Endothelial cell of umbilical vein (primary cell): ENCODE measurements around the gene KCTD17. TPM values are rescaled to one million over a fixed set of nuclear protein-coding genes. Genes with fewer than 3 reads are reported as not detected.

Source experiments
- BruUV-seq: library from RNA; stranded (reverse); fragments of 400-500 nt; replicated peaks from 2 replicates; lab custom pipeline; 2021; lab: Mats Ljungman, UMichigan
- CTCF ChIA-PET: fragments of 300-600, 350-600 bp; sonication (Branson Sonifier 250); formaldehyde crosslinking; loops from one replicate; lab custom pipeline; 2021; ENCODE audit warnings: antibody characterized with exemption, inconsistent platforms; lab: Charles Lee
- POLR2A ChIA-PET: fragments of 300-600, 350-600 bp; sonication (Branson Sonifier 250); formaldehyde crosslinking; loops from one replicate; lab custom pipeline; 2021; ENCODE audit warnings: antibody characterized with exemption, inconsistent platforms; lab: Charles Lee
- DNase-seq: peaks from one replicate; pipeline ENCODE4 v3.0.0-alpha.2; 2011; ENCODE audit warnings: low read depth, low spot score
- FAIRE-seq: peaks from 2 replicates; lab custom pipeline; 2011; peaks lifted over from hg19 to GRCh38; lab: Jason Lieb, UNC
- H2AFZ ChIP-seq: 2 replicates; pipeline ENCODE4 v1.6.0; 2012; ENCODE audit warnings: low read depth, low read length, control low read depth, inconsistent platforms
- H3K27ac ChIP-seq: 2 replicates; pipeline ENCODE4 v1.5.1; 2011; ENCODE audit warnings: low read depth, mild to moderate bottlenecking, control low read depth, low read length, moderate library complexity; ENCODE audit not compliant: insufficient read depth
- H3K27me3 ChIP-seq, 2 experiments: 2 replicates each; pipeline versions ENCODE4 v1.6.0 to v1.6.1; 2011; ENCODE audit warnings: low read length in 2 of 2, mixed read lengths in 1 of 2; ENCODE audit not compliant: control insufficient read depth in 2 of 2, insufficient read depth in 2 of 2
- H3K36me3 ChIP-seq, 2 experiments: 2 replicates in 1 of 2; 3 replicates in 1 of 2; pipeline ENCODE4 v1.5.1; 2011; ENCODE audit warnings: low read length in 2 of 2, mild to moderate bottlenecking in 1 of 2, moderate library complexity in 1 of 2; ENCODE audit not compliant: control insufficient read depth in 2 of 2, insufficient read depth in 2 of 2; ENCODE audit errors: extremely low read depth in 1 of 2
- H3K4me1 ChIP-seq: 3 replicates; pipeline ENCODE4 v1.5.1; 2011; ENCODE audit warnings: mild to moderate bottlenecking, low read length; ENCODE audit not compliant: control insufficient read depth, insufficient read depth; ENCODE audit errors: extremely low read depth
- H3K4me2 ChIP-seq: 2 replicates; pipeline ENCODE4 v1.6.1; 2011; ENCODE audit warnings: low read length, control low read depth, mixed read lengths; ENCODE audit not compliant: insufficient read depth
- H3K4me3 ChIP-seq, 3 experiments: fragments of 200-600 bp in 1 of 3; sonication (generic), shearing (Covaris generic) in 1 of 3; replicated peaks in 1 of 3; 2 replicates each; pipeline ENCODE4 v1.5.1; 2011 to 2016; ENCODE audit warnings: control low read depth in 3 of 3, low read length in 3 of 3, mild to moderate bottlenecking in 2 of 3, inconsistent platforms in 1 of 3, low read depth in 1 of 3, moderate library complexity in 1 of 3; ENCODE audit not compliant: insufficient read depth in 1 of 3
- H3K79me2 ChIP-seq: 2 replicates; pipeline ENCODE4 v1.6.0; 2012; ENCODE audit warnings: low read length, inconsistent platforms; ENCODE audit not compliant: control insufficient read depth, insufficient read depth
- H3K9ac ChIP-seq: replicated peaks from 2 replicates; pipeline ENCODE3; 2011; ENCODE audit warnings: low read length, control low read depth; ENCODE audit not compliant: insufficient read depth; ENCODE audit errors: extremely low read depth
- H3K9me1 ChIP-seq: replicated peaks from 3 replicates; pipeline ENCODE4 v1.6.0; 2011; ENCODE audit warnings: mild to moderate bottlenecking, low read length; ENCODE audit not compliant: control insufficient read depth, insufficient read depth; ENCODE audit errors: extremely low read depth
- H3K9me3 ChIP-seq: replicated peaks from 2 replicates; pipeline ENCODE4 v1.5.1; 2012; ENCODE audit warnings: low read length, inconsistent platforms; ENCODE audit not compliant: control insufficient read depth, insufficient read depth
- H4K20me1 ChIP-seq: replicated peaks from 2 replicates; pipeline ENCODE3; 2011; ENCODE audit warnings: mild to moderate bottlenecking, low read length; ENCODE audit not compliant: control insufficient read depth, insufficient read depth; ENCODE audit errors: extremely low read depth
- EZH2 ChIP-seq: IDR thresholded peaks from 2 replicates; pipeline ENCODE4 v1.6.1; 2012; ENCODE audit warnings: borderline replicate concordance, low read depth, mild to moderate bottlenecking, moderate library complexity, low read length, inconsistent platforms; ENCODE audit not compliant: severe bottlenecking
- FOS ChIP-seq: IDR thresholded peaks from 2 replicates; pipeline ENCODE4 v1.6.1; 2011; ENCODE audit warnings: mild to moderate bottlenecking, low read length, moderate library complexity, borderline replicate concordance; ENCODE audit not compliant: insufficient read depth
- GATA2 ChIP-seq: IDR thresholded peaks from 2 replicates; pipeline ENCODE4 v1.7.0; 2011; ENCODE audit warnings: low read depth, mild to moderate bottlenecking, moderate library complexity, mixed read lengths, low read length; ENCODE audit not compliant: insufficient read length, insufficient read depth
- JUN ChIP-seq: IDR thresholded peaks from 2 replicates; pipeline ENCODE4 v1.6.1; 2011; ENCODE audit warnings: borderline replicate concordance, low read depth; ENCODE audit not compliant: insufficient read length, insufficient read depth
- MYC ChIP-seq: IDR thresholded peaks from one replicate; pipeline ENCODE4 v1.6.1; 2011; ENCODE audit warnings: mild to moderate bottlenecking, low read depth, low read length
- POLR2A ChIP-seq: IDR thresholded peaks from 2 replicates; pipeline ENCODE4 v1.6.1; 2012; ENCODE audit warnings: low read depth, mild to moderate bottlenecking, control low read depth, low read length
- POLR2AphosphoS5 ChIP-seq: IDR thresholded peaks from 2 replicates; pipeline ENCODE4 v1.6.1; 2012; ENCODE audit warnings: low read depth, mild to moderate bottlenecking, control low read depth, low read length, moderate library complexity; ENCODE audit not compliant: insufficient read depth
- dilution Hi-C: fragments of 300-500 bp; cut with MboI; formaldehyde crosslinking; loops from one replicate; pipeline ENCODE4 v1.15.0; 2019; ENCODE audit warnings: low sequenced_read_pairs; ENCODE audit not compliant: extremely low pct_ligation_motif_present
- intact Hi-C: fragments of 100-400 bp; cut with micrococcal nuclease; formaldehyde crosslinking; loops from one replicate; pipeline ENCODE4 v1.10.0; 2022
- polyA plus RNA-seq, 4 experiments: library from polyadenylated mRNA; depleted of rRNA in 3 of 4; stranded (reverse) in 3 of 4; unstranded in 1 of 4; fragments of >200 nt; gene quantifications; 2 replicates each; pipeline versions ENCODE4 v1.2.1 to v1.2.3, GENCODE V29; 2011 to 2012; ENCODE audit warnings: missing spikeins in 1 of 4
- total RNA-seq: library from RNA; stranded (reverse); gene quantifications from 2 replicates; pipeline ENCODE4 v1.2.3, GENCODE V29; 2021
- TF ChIP-seq, protein P1 (sequence below), 2 donors: IDR thresholded peaks; 1 replicate in 1 of 2; 2 replicates in 1 of 2; pipeline ENCODE4 v1.5.1; 2011; ENCODE audit warnings: low read length in 2 of 2, mild to moderate bottlenecking in 2 of 2, moderate library complexity in 2 of 2, control low read depth in 1 of 2, inconsistent platforms in 1 of 2, low read depth in 1 of 2; ENCODE audit not compliant: insufficient read depth in 1 of 2; ENCODE audit errors: extremely low read depth in 1 of 2
- TF ChIP-seq, protein P2 (sequence below): IDR thresholded peaks from 2 replicates; pipeline ENCODE4 v1.6.1; 2011; ENCODE audit not compliant: insufficient read depth, insufficient read length

KCTD17 gene
- total and polyA plus RNA-seq, 2 donors (not counting 3 experiments of a cell fraction or from before 2014, with no cell fraction given), result 59.2 to 73.0 TPM

DNA sequence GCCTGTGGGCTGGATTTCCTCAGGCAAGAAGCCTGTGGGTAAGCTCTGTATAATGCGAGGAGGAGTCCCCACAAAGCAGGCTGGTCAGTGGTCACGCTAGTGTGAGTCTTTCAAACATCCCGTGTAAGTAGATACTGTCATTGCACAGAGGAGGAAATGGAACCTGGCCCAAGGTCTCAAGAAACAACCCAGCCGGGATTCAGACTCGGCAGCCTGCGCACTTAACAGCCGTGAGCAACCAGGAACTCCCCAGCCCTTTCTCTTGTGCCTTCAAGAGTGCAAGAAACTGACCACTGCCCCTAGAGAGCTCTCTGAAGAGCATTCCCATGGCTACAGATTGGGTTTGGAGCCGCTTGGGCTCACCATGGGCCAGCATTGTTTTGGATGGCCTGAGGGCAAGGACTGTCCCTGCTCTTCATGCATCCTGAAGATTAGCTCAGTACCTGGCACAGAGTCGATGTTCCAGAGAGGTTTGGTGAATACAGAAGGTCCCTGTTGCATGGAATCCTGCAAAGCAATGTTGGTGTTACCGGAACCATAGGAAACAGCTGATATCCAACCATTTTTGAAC, 26.0 kb upstream of the KCTD17 start:
- intact Hi-C loops, result no loop called here
- FAIRE-seq (no peak), DNase-seq (no peak)
- H3K9ac ChIP-seq, result no peak overlapping the region
- H3K4me2 ChIP-seq, result no peak overlapping the region
- dilution Hi-C loops, result no loop called here
- CTCF ChIA-PET, result interaction anchor here (0.6 to 2.1 kb wide), 5 partner anchors 15 to 1864 kb away, joined by 3 to 5 read pairs (median 4); no protein-coding TSS in a partner anchor
- TF ChIP-seq EZH2 (no peak), POLR2AphosphoS5 (no peak), FOS (no peak), GATA2 (no peak), MYC (no peak), POLR2A (no peak), JUN (no peak)
- TF ChIP-seq, protein P1, sequence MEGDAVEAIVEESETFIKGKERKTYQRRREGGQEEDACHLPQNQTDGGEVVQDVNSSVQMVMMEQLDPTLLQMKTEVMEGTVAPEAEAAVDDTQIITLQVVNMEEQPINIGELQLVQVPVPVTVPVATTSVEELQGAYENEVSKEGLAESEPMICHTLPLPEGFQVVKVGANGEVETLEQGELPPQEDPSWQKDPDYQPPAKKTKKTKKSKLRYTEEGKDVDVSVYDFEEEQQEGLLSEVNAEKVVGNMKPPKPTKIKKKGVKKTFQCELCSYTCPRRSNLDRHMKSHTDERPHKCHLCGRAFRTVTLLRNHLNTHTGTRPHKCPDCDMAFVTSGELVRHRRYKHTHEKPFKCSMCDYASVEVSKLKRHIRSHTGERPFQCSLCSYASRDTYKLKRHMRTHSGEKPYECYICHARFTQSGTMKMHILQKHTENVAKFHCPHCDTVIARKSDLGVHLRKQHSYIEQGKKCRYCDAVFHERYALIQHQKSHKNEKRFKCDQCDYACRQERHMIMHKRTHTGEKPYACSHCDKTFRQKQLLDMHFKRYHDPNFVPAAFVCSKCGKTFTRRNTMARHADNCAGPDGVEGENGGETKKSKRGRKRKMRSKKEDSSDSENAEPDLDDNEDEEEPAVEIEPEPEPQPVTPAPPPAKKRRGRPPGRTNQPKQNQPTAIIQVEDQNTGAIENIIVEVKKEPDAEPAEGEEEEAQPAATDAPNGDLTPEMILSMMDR (IDR thresholded peaks at IDR 0.05; ENCODE audit: extremely low read depth in 1 of 2, insufficient read depth in 1 of 2, low read depth in 1 of 2, low read length in 2 of 2), result no peak
- TF ChIP-seq, protein P2, sequence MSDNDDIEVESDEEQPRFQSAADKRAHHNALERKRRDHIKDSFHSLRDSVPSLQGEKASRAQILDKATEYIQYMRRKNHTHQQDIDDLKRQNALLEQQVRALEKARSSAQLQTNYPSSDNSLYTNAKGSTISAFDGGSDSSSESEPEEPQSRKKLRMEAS, result no peak
- no peak overlapping the region for H3K27ac ChIP-seq
- H3K4me3 ChIP-seq, result no peak overlapping the region
- H3K4me1 ChIP-seq, result peaks cover 7% of the 10 kb centered on the region
- H3K79me2 ChIP-seq, result peaks cover 10% of the 10 kb centered on the region
- H3K27me3 ChIP-seq, result no peaks in the 10 kb centered on the region
- no peaks in the 10 kb centered on the region for H3K9me1 ChIP-seq
- POLR2A ChIA-PET, result no interaction called here
- peaks cover 6 to 37% of the 10 kb centered on the region in 2 experiments for H3K36me3 ChIP-seq
- H3K9me3 ChIP-seq, result no peaks in the 10 kb centered on the region
- H4K20me1 ChIP-seq, result no peaks in the 10 kb centered on the region
- BruUV-seq, result no TSS peak
- H2AFZ ChIP-seq, result no peak overlapping the region
